Adrenal gland (tissue), 5 donors: ENCODE results near the gene BTBD16.

Experiments
- POLR2A ChIP-seq, 2 donors: fragments of 450-650 bp; IDR thresholded peaks; one replicate each; pipeline ENCODE4 v1.6.1; 2017; ENCODE audit warnings: antibody characterized with exemption in 2 of 2, mild to moderate bottlenecking in 2 of 2, moderate library complexity in 1 of 2
- TF ChIP-seq, protein P1 (sequence below), 6 experiments: fragments of 450-650 bp in 4 of 6; fragments of 200-600 bp in 2 of 6; sonication (generic) in 1 of 6; IDR thresholded peaks; 1 replicate in 5 of 6; 2 replicates in 1 of 6; pipeline versions ENCODE4 v1.5.1 to v1.8.0; 2016 to 2021; ENCODE audit warnings: antibody characterized with exemption in 6 of 6, mild to moderate bottlenecking in 2 of 6, moderate library complexity in 1 of 6
- donor health status: DM: no; HTN: no; CAD: no.

DNA sequence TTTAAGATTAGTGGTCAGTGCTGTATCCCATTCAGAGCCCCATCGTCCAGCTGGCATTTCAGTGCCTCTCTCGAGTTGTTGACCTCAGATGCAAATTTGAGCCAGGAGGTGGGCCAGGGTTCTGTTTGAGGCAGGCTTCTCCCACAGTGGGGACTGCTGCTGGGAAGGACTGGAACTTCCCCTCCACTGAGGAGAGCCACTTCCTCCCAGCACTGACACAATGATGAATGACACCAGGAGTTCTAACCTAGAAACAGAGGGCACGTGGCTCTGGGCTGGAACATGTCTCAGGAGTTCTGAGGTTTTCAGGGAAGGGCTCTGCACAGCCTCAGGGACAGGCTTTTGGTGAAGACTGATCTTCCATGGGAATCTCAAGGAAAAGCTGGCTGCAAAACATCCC, 18.3 kb upstream of the BTBD16 start:
- no peak for TF ChIP-seq POLR2A (IDR thresholded peaks at IDR 0.05)
- TF ChIP-seq, protein P1, sequence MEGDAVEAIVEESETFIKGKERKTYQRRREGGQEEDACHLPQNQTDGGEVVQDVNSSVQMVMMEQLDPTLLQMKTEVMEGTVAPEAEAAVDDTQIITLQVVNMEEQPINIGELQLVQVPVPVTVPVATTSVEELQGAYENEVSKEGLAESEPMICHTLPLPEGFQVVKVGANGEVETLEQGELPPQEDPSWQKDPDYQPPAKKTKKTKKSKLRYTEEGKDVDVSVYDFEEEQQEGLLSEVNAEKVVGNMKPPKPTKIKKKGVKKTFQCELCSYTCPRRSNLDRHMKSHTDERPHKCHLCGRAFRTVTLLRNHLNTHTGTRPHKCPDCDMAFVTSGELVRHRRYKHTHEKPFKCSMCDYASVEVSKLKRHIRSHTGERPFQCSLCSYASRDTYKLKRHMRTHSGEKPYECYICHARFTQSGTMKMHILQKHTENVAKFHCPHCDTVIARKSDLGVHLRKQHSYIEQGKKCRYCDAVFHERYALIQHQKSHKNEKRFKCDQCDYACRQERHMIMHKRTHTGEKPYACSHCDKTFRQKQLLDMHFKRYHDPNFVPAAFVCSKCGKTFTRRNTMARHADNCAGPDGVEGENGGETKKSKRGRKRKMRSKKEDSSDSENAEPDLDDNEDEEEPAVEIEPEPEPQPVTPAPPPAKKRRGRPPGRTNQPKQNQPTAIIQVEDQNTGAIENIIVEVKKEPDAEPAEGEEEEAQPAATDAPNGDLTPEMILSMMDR (IDR thresholded peaks at IDR 0.05) = no peak
